ENCODE data around the gene ZNF417. TPM values are rescaled to one million over a fixed set of nuclear protein-coding genes. Genes with fewer than 3 reads are reported as not detected.
"Not testable (repeated sequence)": the region's sequence is repeated elsewhere in the genome, so short reads cannot be mapped to it uniquely, and the experiment has no call there.

The ZNF417 gene
- total RNA-seq, result 14.1 TPM

- H3K4me3 ChIP-seq (ENCODE audit: low read length in 3 of 3), result peak within 1 kb of the TSS; percentile 93 to 94 (median 94)
- H3K27ac ChIP-seq (ENCODE audit: low read depth, low read length), result peak within 1 kb of the TSS; percentile 70
- not testable (repeated sequence) for H3K9me3 ChIP-seq (ENCODE audit: control insufficient read depth in 3 of 3, low read length in 3 of 3); H3K27me3 ChIP-seq (ENCODE audit: control insufficient read depth in 3 of 3, insufficient read depth in 3 of 3, low read length in 3 of 3)
- H3K4me1 ChIP-seq (ENCODE audit: control insufficient read depth in 3 of 3, insufficient read depth in 3 of 3, low read length in 3 of 3), result peaks cover 8 to 15% (median 10%) of the 10 kb centered on the region in 3 donors
- H3K36me3 ChIP-seq (ENCODE audit: control insufficient read depth in 3 of 3, insufficient read depth in 3 of 3, low read length in 3 of 3), result peaks cover 10 to 24% (median 14%) of the 10 kb centered on the region in 3 donors
- peak within 1 kb of the TSS; percentile 76 to 92 (median 91) for H3K9ac ChIP-seq (ENCODE audit: low read depth in 1 of 3, low read length in 3 of 3)
These were observed at the start of gene ZNF417 for GRCh38 chr19:57916168-57916995. TSS of gene ZNF417 (minus strand) at chr19:57916592. CDS start at chr19:57916411, 181 bp downstream.

DNA sequence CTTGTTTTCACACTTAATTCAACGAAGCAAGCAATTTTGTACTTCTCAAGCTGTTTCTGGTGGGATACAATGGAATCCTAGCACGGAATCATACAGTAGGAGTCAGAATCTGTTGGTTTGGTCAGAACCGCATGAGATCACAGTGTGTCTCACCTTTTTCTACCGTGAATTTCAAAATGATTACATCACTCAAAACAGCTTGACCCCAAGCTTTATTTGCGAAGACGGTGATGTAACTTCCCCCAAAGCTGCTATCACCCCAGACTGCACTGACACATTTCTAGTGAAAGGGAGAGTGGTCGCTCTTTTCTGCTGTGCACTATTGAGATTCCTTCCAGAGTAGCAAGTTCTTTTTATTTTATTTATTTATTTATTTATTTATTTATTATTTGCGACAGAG lies 48.4 kb upstream of the ZNF417 start:
- H3K9ac ChIP-seq (ENCODE audit: low read depth in 1 of 3, low read length in 3 of 3), result no peak overlapping the region
- no peak overlapping the region for H3K4me3 ChIP-seq (ENCODE audit: low read length in 3 of 3)
- no peak overlapping the region for H3K27ac ChIP-seq (ENCODE audit: low read depth, low read length)
- peaks cover 16 to 31% (median 28%) of the 10 kb centered on the region in 3 donors for H3K9me3 ChIP-seq (ENCODE audit: control insufficient read depth in 3 of 3, low read length in 3 of 3)
- peaks cover 8 to 15% (median 15%) of the 10 kb centered on the region in 3 donors for H3K36me3 ChIP-seq (ENCODE audit: control insufficient read depth in 3 of 3, insufficient read depth in 3 of 3, low read length in 3 of 3)
- no peaks in the 10 kb centered on the region for H3K4me1 ChIP-seq (ENCODE audit: control insufficient read depth in 3 of 3, insufficient read depth in 3 of 3, low read length in 3 of 3)
- H3K27me3 ChIP-seq (ENCODE audit: control insufficient read depth in 3 of 3, insufficient read depth in 3 of 3, low read length in 3 of 3), result no peaks in the 10 kb centered on the region

DNA sequence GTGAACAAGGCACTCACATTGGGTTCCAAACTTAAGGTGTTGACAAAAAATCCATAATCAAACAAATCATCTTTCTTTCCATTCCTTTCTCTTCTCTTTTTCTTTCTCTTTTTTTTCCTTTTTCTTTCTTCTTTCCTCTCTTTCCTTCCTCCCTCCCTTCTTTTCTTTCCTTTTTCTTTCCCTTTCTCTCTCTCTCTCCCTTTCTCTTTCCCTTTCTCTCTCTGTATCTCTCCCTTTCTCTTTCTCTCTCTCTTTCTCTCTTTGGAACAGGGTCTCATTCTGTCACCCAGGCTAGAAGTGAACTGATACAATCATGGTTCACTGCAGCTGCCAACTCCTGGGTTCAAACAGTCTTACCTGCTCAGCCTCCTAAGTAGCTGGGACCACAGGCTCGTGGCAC lies 45.4 kb upstream of the ZNF417 start:
- Histone ChIP-seq H3K36me3 (ENCODE audit: control insufficient read depth in 3 of 3, insufficient read depth in 3 of 3, low read length in 3 of 3) (peaks cover 6 to 8% (median 7%) of the 10 kb centered on the region in 3 donors), H3K27ac (ENCODE audit: low read depth, low read length) (no peak overlapping the region), H3K4me1 (ENCODE audit: control insufficient read depth in 3 of 3, insufficient read depth in 3 of 3, low read length in 3 of 3) (no peaks in the 10 kb centered on the region), H3K4me3 (ENCODE audit: low read length in 3 of 3) (no peak overlapping the region), H3K27me3 (ENCODE audit: control insufficient read depth in 3 of 3, insufficient read depth in 3 of 3, low read length in 3 of 3) (no peaks in the 10 kb centered on the region), H3K9ac (ENCODE audit: low read depth in 1 of 3, low read length in 3 of 3) (no peak overlapping the region), H3K9me3 (ENCODE audit: control insufficient read depth in 3 of 3, low read length in 3 of 3) (peaks cover 14 to 28% (median 20%) of the 10 kb centered on the region in 3 donors)

- Histone ChIP-seq H3K9ac (ENCODE audit: low read depth in 1 of 3, low read length in 3 of 3) (no peak overlapping the region), H3K9me3 (ENCODE audit: control insufficient read depth in 3 of 3, low read length in 3 of 3) (peaks cover 14 to 29% (median 16%) of the 10 kb centered on the region in 3 donors)
These were observed 38.6 kb upstream of the ZNF417 start for GRCh38 chr19:57954996-57955395.

DNA sequence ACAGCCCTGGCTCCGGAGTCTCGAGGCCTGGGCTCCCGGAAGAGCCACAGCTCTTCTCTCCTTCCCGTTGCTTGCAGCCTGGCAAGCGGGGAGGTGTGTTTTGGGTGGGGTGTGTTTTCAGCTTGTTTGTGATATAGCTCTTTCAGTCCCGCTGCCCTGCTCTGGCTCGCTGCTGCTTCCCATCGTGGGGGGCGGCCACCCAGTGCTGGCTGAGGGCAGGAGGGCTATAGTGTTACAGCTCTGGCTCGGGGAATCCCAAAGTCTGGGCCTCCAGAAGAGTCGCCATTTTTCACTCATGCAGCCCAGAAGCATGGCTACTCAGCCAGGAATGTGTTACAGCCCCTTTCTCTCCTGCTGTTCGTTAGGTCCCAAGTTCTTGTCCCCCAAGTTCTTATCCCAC lies 33.3 kb upstream of the ZNF417 start:
- Histone ChIP-seq H3K4me1 (ENCODE audit: control insufficient read depth in 3 of 3, insufficient read depth in 3 of 3, low read length in 3 of 3) (peaks cover 9 to 15% (median 10%) of the 10 kb centered on the region in 3 donors), H3K4me3 (ENCODE audit: low read length in 3 of 3) (no peak overlapping the region), H3K9ac (ENCODE audit: low read depth in 1 of 3, low read length in 3 of 3) (no peak overlapping the region), H3K27me3 (ENCODE audit: control insufficient read depth in 3 of 3, insufficient read depth in 3 of 3, low read length in 3 of 3) (no peaks in the 10 kb centered on the region), H3K36me3 (ENCODE audit: control insufficient read depth in 3 of 3, insufficient read depth in 3 of 3, low read length in 3 of 3) (peaks cover 3 to 7% (median 4%) of the 10 kb centered on the region in 3 donors), H3K27ac (ENCODE audit: low read depth, low read length) (no peak overlapping the region), H3K9me3 (ENCODE audit: control insufficient read depth in 3 of 3, low read length in 3 of 3) (peaks cover 5 to 23% (median 18%) of the 10 kb centered on the region in 3 donors)

More at GRCh38 chr19:57954996-57955395, 38.6 kb upstream of the ZNF417 start:
- Histone ChIP-seq H3K27ac (ENCODE audit: low read depth, low read length) (no peak overlapping the region), H3K36me3 (ENCODE audit: control insufficient read depth in 3 of 3, insufficient read depth in 3 of 3, low read length in 3 of 3) (peaks cover 2 to 4% (median 3%) of the 10 kb centered on the region in 3 donors), H3K4me3 (ENCODE audit: low read length in 3 of 3) (no peak overlapping the region), H3K4me1 (ENCODE audit: control insufficient read depth in 3 of 3, insufficient read depth in 3 of 3, low read length in 3 of 3) (no peaks in the 10 kb centered on the region), H3K27me3 (ENCODE audit: control insufficient read depth in 3 of 3, insufficient read depth in 3 of 3, low read length in 3 of 3) (no peaks in the 10 kb centered on the region)

DNA sequence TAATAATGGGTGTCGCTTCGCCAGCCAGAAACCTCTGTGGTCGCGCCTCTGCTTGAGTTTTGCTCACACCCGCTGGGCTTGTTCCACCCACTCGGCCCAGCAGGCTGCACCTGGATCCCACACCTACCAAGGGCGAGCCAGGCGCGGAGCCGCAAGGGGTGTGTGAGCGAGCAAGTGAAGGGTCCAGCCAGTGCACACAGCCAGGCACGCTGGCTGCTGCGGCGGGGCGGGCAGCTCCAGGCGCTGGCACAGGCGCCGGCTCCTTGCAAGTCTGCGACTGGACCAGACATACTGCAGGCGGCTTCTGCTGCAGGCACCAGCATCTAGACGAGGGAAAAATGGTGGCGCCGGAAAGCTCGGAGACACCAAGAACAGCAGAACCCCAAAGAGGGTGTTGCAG lies 32.9 kb upstream of the ZNF417 start:
- no peak overlapping the region for H3K4me3 ChIP-seq (ENCODE audit: low read length in 3 of 3)
- H3K9me3 ChIP-seq (ENCODE audit: control insufficient read depth in 3 of 3, low read length in 3 of 3), result peaks cover 5 to 20% (median 18%) of the 10 kb centered on the region in 3 donors
- no peak overlapping the region for H3K27ac ChIP-seq (ENCODE audit: low read depth, low read length)
- peaks cover 5 to 8% (median 5%) of the 10 kb centered on the region in 3 donors for H3K36me3 ChIP-seq (ENCODE audit: control insufficient read depth in 3 of 3, insufficient read depth in 3 of 3, low read length in 3 of 3)
- no peaks in the 10 kb centered on the region for H3K27me3 ChIP-seq (ENCODE audit: control insufficient read depth in 3 of 3, insufficient read depth in 3 of 3, low read length in 3 of 3)
- H3K9ac ChIP-seq (ENCODE audit: low read depth in 1 of 3, low read length in 3 of 3), result no peak overlapping the region
- H3K4me1 ChIP-seq (ENCODE audit: control insufficient read depth in 3 of 3, insufficient read depth in 3 of 3, low read length in 3 of 3), result peaks cover 9 to 15% (median 10%) of the 10 kb centered on the region in 3 donors

DNA sequence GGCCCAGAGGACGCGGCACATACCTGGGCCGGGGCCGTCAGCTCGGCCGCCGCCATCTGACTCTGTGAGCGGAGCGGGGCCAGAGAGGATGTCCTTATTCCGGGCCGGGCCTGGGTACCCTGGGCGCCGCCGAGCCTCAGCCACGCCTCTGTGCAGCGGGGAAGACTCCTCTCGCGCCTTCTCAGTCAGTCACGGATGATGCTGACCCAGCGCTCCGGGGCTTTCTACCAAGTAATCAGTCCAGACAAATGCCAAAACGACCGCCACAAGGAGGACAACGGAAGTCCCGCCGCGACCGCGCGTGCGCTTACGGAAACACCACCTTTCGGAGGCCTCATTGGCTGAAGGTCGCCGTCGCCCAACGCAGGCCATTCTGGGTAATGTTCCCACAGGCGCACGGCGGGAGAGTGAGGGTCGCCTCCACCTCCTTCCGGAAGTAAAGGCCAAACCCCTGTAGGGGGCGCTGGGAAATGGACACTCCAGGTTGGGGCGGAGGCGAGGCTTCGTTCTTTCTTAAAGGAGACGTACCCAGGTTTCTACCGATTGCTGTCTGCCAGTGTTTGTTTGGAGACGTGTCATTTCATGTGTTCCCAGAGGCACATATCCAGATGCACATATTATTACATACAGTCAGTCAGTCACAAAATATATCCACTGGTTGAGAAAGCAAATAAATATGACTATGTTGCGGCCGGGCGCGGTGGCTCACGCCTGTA lies 31.2 kb upstream of the ZNF417 start, which contains the start of gene ZNF256:
ZNF256 (minus strand) TSS at position 288 of the 716 bp plus-strand sequence; CDS start at position 56, 232 bp downstream.
- no peaks in the 10 kb centered on the region for H3K27me3 ChIP-seq (ENCODE audit: control insufficient read depth in 3 of 3, insufficient read depth in 3 of 3, low read length in 3 of 3)
- peak within 1 kb of the TSS; percentile 88 to 91 (median 90) for H3K9ac ChIP-seq (ENCODE audit: low read depth in 1 of 3, low read length in 3 of 3)
- H3K27ac ChIP-seq (ENCODE audit: low read depth, low read length), result peak within 1 kb of the TSS; percentile 85
- peak within 1 kb of the TSS; percentile 91 to 97 (median 92) for H3K4me3 ChIP-seq (ENCODE audit: low read length in 3 of 3)
- H3K4me1 ChIP-seq (ENCODE audit: control insufficient read depth in 3 of 3, insufficient read depth in 3 of 3, low read length in 3 of 3), result peaks cover 9 to 15% (median 10%) of the 10 kb centered on the region in 3 donors
- peaks cover 19 to 23% (median 21%) of the 10 kb centered on the region in 3 donors for H3K36me3 ChIP-seq (ENCODE audit: control insufficient read depth in 3 of 3, insufficient read depth in 3 of 3, low read length in 3 of 3)
- H3K9me3 ChIP-seq (ENCODE audit: control insufficient read depth in 3 of 3, low read length in 3 of 3), result peaks cover 11 to 27% (median 23%) of the 10 kb centered on the region in 3 donors

GRCh38 chr19:57947088-57947418 lies 30.7 kb upstream of the ZNF417 start:
- peak overlapping the region; percentile 88 to 91 (median 90) for H3K9ac ChIP-seq (ENCODE audit: low read depth in 1 of 3, low read length in 3 of 3)
- H3K27ac ChIP-seq (ENCODE audit: low read depth, low read length), result peak overlapping the region; percentile 85
- H3K36me3 ChIP-seq (ENCODE audit: control insufficient read depth in 3 of 3, insufficient read depth in 3 of 3, low read length in 3 of 3), result peaks cover 24 to 29% (median 27%) of the 10 kb centered on the region in 3 donors
- H3K27me3 ChIP-seq (ENCODE audit: control insufficient read depth in 3 of 3, insufficient read depth in 3 of 3, low read length in 3 of 3), result no peaks in the 10 kb centered on the region
- H3K9me3 ChIP-seq (ENCODE audit: control insufficient read depth in 3 of 3, low read length in 3 of 3), result peaks cover 16 to 26% (median 24%) of the 10 kb centered on the region in 3 donors
- peaks cover 9 to 15% (median 10%) of the 10 kb centered on the region in 3 donors for H3K4me1 ChIP-seq (ENCODE audit: control insufficient read depth in 3 of 3, insufficient read depth in 3 of 3, low read length in 3 of 3)
- peak overlapping the region; percentile 91 to 97 (median 92) for H3K4me3 ChIP-seq (ENCODE audit: low read length in 3 of 3)

GRCh38 chr19:57946316-57946715 lies 29.9 kb upstream of the ZNF417 start:
- Histone ChIP-seq H3K27ac (ENCODE audit: low read depth, low read length) (no peak overlapping the region), H3K36me3 (ENCODE audit: control insufficient read depth in 3 of 3, insufficient read depth in 3 of 3, low read length in 3 of 3) (peaks cover 31 to 36% (median 34%) of the 10 kb centered on the region in 3 donors), H3K9me3 (ENCODE audit: control insufficient read depth in 3 of 3, low read length in 3 of 3) (peaks cover 23 to 32% (median 31%) of the 10 kb centered on the region in 3 donors), H3K27me3 (ENCODE audit: control insufficient read depth in 3 of 3, insufficient read depth in 3 of 3, low read length in 3 of 3) (no peaks in the 10 kb centered on the region), H3K9ac (ENCODE audit: low read depth in 1 of 3, low read length in 3 of 3) (peak overlapping the region in 1 of 3 donors; percentile 90), H3K4me1 (ENCODE audit: control insufficient read depth in 3 of 3, insufficient read depth in 3 of 3, low read length in 3 of 3) (peaks cover 9 to 15% (median 10%) of the 10 kb centered on the region in 3 donors), H3K4me3 (ENCODE audit: low read length in 3 of 3) (peak overlapping the region; percentile 91 to 97 (median 92))

All from skeletal muscle tissue (tissue), 4 donors.